GM21825 (cell line): ENCODE measurements around the gene SALL4.
"Not testable (repeated sequence)": the region's sequence is repeated elsewhere in the genome, so short reads cannot be mapped to it uniquely, and the experiment has no call there.

ENCODE experiments used
- ATAC-seq: cut with Tn5 transposase; IDR thresholded peaks from one replicate; pipeline ENCODE4 v1.9.1; 2021; ENCODE audit warnings: mild to moderate bottlenecking, moderate library complexity; ENCODE audit not compliant: unreplicated experiment

SALL4 gene

DNA sequence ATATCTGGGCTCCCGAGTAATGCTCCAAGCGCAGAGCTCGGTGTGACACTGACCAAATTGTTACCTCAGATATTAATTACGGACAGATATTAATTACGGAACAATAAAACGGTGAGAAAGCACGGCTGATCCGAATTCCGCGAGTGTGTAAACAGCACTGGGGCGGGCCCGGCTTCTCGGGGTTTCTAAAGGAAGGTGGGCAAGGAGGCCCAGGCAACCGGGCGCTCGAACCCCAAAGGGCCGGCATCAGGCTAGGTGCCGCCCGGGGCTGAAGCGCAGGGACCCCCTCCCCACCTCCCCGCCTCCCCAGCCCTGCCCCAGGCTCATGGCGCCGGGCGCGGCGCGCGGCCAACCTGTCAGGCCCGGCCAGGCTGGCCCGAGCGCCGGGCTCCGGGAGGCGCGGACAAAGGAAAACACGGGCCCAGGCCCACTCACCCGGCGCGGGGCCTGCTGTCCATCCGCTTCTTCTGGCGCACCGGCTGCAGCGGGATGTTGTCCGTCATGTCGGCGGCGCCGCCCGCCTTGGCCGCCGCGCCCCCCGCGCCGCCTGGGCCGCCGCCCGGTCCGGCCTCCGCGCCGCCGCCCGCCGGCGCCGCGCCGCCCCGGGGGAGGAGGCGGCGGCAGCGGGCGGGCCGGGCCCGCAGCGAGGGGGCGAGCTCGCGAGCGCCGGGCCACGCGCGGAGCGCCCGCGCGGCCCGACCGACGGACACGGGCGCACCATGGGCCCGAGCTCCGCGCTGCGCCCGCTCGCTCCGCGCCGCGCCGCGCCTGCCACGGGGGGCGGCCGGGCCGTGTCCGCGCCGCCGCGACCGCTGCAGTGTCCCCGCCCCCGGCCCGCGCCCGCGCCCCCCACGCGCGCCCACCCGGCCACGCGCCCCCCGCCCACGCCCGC, 34.2 kb downstream of the SALL4 start, which contains the start of gene ATP9A:
TSS of gene ATP9A (minus strand) at position 524 of the 892 bp plus-strand sequence. CDS start at position 503, 21 bp downstream.
- ATAC-seq = no peak

DNA sequence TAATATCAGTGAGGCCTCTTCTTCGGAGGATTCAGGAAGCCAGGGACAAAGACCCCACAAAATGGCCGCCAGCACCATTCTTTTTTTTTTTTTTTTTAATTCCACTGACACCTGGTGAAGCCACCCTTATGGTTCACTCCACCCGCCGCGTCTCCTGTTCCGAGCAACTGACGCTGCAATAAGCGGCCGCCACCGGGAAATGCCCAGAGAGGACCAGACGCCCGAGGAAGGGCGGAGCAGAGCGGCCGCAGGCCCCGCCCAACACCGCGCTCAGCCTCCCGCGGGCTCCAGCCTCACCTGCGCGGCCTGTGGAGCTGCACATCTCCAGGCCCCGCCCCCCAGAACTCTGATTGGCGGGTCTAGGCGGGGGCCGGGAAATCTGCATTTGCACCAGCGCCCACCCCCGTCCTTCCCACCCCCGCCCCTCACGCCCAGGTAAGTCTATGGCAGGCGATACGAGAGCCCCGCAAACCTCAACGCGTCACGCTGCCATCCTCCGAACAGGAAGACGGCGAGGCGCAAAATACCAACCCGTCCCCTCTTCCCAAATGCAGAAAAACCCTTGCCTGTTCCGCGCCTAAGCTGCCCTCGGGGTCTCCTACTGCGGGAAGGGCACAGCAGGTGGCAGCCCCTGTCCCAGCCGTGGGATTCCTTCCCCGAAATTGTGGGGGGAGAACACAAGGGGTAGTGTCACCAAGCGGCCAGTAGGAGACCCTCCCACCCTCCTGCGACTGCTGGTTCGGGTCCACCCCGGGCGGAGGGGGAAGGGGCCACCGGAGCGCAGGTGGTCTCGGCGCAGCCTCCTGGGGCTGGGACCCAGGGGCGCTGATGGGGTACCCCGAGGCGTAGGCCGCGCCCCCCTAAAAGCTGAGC, 35.1 kb downstream of the SALL4 start:
- ATAC-seq = no peak

DNA sequence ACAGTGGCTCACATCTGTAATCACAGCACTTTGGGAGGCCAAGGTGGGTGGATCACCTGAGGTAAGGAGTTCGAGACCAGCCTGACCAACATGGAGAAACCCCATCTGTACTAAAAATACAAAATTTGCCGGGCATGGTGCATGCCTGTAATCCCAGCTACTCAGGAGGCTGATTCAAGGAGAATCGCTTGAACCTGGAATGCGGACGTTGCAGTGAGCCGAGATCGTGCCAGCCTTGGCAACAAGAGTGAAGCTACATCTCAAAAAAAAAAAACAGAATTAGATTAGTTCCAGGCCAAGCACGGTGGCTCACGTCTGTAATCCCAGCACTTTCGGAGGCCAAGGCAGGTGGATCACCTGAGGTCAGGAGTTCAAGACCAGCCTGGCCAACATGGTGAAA, 36.9 kb downstream of the SALL4 start:
- ATAC-seq = not testable (repeated sequence)

DNA sequence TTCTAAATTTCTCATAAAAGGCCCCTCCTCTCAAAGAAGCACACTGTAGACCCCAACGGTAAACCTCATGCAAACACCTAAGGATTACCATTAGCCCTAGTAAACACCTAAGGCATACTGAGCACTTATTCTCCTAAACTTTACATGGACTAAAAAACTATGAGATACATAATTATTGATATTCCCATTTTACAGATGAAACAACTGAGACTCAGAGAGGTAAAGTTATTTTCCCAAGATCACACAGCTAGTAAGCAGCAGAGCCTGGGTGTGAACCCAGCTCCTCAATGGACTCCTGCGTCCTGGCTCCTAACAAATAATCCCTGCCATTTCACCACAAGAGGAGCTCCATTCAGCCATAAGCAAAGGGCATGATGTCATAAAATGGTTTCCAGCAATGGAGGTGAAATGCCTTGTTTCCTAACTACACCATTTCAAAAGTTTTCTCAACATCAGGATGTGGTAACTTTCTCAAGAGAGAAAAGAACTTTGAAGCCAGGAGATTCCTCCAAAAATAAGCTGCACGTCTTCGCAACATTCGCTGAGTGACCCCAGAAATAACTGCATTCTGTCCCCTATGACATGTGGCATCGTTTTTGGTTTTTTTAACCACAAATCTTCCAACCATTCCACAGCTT, 38.2 kb downstream of the SALL4 start:
- ATAC-seq = no peak

DNA sequence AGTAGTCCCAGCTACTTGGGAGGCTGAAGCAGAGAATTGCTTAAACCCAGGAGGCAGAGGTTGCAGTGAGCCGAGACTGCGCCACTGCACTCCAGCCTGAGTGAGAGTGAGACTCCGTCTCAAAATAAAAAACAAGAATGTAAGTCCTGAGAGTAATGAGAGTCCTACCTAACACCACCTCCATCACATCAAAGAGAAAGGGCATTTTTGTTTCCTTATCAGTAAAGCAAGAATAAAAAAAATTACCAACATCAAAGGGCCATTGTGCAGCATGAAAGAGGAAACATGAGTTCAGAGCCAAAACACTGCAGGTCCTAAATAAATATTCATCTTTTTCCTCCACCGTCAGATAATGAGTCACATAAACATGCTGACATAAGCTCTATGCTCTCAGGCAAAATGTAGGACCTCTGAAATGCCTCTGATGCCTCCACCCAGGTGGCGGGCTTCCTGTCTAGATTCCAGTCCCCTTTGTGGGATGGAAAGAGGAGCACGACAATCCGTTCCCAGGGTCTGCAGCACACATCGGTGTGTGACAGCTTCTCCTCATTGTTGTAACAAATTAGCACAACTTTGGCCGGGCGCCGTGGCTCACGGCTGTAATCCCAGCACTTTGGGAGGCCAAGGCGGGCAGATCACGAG, 41.3 kb downstream of the SALL4 start:
- ATAC-seq = no peak

DNA sequence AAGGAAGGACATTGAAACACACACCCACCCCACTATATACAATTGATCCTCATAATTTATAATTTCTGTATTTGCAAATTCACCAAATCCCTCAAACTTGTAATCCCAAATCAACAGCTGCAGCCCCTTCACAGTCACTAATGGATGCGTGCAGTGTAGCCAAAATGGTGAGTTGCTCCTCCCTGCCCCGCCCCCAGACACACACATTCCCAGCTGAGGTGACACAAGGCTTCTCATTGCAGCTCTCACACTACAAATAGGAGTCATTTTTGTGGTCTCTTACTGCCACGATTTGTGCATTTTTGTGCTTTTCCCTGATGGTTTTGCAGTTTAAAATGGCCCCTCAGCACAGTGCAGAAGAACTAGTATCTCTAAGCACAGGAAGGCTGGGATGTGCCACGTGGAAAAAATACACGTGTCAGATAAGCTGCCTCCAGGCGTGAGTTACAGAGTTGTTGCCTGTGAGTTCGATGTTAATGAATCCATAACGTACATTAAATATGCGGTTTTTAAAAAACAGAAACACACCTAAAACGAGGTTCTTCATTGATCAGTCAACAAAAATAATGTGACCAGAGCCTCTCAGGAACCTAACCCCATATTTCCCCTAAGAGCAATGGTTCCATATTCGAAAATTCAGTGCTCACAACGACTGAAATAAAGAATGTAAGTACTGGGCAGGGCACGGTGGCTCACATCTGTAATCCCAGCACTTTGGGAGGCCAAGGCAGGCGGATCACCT, 42.4 kb downstream of the SALL4 start:
- no peak for ATAC-seq

DNA sequence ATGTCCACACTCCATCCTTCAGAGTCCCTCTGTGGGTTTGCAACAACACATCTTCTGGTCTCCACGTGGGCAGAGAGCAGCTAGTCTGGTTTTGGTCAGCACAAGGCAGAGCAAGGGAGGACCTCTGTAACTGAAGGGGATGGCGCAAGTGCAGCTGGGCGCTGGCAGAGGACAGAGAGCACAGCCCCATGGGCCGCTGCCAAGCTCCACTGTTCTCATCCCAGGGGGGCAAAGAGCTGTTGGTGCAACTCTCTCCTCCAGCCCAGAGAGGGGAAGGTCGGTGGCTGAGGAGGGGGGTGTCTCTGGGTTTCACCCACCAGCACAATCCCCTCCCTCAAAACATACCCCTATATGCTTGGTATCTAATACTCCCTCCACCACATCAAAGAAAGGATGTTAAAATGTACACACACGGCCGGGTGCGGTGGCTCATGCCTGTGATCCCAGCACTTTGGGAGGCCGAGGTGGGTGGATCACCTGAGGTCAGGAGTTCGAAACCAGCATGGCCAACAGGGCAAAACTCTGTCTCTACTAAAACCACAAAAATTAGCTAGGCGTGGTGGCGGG, 43.3 kb downstream of the SALL4 start:
- no peak for ATAC-seq

DNA sequence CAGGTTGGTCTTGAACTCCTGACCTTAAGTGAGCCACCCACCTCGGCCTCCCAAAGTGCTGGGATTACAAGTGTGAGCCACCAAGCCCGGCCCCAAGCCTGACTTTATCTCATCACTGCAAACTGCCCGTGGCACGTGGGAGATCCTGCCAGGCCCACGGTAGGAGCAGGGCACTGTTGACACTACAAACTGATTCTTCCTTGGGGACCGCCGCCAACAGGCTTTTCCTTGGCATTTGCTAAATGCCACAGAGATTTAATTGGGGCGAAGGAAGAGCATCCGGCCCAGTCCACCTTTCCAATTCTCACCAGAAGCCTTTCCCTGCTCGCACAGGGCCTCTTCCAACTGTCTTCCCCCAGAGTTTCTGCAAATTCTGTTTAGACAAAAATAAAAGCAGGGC, 45.1 kb downstream of the SALL4 start:
- no peak for ATAC-seq

DNA sequence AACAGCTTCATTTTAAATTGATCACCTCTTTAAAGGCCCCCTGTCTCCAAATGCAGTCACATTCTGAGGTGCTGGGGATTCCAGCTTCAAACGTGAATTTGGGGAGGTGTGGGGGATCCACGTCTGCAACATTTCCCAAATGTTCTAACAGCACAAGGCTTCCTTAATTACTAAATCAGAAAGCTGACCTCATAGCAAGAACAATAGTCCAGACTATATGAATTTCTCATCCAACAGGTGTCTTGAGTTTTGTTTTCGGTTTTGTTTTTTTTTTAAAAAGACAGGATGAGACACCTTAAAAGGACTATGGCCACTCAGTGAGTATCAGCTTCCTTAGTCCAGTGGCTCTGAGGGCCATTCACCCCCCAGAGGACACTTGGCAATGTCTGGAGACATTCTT, 45.7 kb downstream of the SALL4 start:
- ATAC-seq = no peak

DNA sequence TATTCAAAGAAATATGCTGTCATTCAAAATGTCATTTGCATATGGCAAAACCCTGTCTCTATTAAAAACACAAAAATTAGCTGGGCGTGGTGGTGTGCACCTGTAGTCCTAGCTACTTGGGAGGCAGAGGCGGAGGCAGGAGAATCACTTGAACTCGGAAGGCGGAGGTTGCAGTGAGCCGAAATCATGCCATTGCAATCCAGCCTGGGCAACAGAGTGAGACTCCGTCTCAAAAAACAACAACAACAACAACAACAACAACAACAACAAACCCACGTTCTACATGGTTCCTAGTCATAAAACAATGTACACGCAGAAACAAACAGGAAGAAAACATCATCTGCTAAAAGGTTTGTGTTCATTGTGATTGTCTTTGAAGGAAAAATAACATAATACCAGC, 49.1 kb downstream of the SALL4 start:
- not testable (repeated sequence) for ATAC-seq

DNA sequence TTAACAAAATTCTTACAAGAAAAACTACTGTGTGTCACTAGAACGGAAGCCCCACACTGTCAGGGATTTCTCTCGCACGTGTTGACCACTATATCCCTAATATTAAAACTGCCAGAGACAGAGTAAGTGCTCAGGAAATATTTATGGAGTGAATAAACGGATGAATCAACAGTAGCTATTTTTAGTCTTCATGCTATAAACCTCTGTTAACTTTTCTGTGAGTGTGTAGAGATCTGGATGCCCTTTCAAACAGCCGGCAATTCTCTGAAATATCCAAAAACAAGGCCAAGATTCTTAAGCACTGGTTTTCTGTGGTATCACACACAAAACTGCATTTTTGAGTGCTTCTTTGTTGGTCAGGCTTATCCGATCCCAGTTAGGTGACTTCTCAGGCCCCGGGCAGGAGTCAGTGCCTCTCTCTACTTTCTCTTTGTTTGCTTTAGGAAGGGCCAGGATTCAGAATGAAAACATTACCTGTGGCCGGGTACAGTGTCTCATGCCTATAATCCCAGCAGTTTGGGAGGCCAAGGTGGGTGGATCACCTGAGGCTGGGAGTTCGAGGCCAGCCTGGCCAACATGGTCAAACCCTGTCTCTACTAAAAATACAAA, 49.9 kb downstream of the SALL4 start:
- ATAC-seq = no peak

DNA sequence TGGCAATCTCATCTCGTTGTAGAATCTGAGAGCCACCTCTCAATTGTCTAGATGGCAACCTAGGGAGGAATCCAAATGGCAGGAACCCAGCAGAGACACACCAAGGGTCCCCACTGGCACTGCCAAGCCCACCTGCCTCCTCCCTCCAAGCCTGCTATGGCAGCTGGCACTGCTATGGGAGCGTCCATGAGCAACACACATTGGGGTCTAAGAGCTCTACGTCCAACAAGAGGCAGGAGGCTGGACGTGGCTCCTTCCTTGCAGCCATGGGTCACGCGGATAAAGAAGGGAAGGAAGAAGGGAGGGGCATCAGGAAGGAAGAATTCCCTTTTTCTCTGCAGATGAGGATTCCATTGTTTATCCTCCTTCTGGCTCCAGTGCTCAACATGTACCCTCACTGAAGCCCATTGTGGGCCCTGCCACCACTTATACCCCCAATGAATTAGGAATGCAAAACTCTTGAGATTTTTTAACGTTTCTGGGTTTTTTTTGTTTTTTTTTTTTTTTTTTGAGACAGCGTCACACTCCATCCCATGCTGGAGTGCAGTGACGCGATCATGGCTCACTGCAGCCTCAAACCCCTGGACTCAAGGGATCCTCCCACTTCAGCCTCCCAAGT, 51.4 kb downstream of the SALL4 start:
- no peak for ATAC-seq

DNA sequence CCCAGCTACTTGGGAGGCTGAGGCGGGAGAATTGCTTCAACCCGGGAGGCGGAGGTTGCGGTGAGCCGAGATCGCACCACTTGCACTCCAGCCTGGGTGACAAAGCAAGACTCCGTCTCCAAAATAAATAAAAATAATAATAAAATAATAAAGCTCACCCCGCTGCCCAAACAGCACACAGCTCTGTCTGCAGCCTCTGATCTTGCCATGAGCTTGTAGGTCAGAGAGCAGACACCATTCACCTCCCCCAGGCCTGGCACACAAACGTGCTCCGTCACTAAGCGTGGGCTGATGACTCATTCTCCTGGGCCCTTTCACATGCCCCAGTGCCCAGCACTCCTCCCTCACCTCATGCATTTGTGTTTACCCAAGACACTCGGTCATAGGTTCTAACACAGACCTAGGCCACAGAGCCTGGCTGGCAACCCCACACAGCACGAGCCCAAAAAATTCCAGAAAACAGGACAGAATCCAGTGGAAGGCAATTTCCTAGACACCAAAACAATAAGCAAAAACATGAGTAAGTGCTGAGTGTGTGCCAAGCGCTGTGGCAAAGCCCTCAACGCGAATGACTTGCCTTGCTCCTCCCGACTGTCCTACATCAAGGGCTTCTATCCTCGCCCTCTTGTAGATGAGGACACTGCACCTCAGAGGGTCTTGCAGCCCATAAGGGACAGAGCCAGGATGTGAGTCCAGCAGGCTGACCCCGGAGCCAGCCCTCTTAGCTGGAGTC, 52.1 kb downstream of the SALL4 start:
- no peak for ATAC-seq

DNA sequence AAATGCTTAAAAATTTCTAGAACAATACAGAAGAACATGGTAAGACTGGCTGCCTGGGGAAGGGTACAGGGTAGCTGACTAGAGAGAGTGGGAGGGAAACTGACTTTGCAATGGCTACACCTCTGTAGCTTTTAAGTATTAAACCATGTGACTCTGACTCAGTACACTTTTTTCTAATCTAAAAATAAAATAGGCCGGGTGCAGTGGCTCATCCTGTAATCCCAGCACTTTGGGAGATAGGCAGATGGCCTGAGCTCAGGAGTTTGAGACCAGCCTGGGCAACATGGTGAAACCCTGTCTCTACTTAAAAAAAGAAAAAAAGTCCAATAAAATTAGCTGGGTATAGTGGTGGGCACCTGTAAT, 52.7 kb downstream of the SALL4 start:
- ATAC-seq = no peak

DNA sequence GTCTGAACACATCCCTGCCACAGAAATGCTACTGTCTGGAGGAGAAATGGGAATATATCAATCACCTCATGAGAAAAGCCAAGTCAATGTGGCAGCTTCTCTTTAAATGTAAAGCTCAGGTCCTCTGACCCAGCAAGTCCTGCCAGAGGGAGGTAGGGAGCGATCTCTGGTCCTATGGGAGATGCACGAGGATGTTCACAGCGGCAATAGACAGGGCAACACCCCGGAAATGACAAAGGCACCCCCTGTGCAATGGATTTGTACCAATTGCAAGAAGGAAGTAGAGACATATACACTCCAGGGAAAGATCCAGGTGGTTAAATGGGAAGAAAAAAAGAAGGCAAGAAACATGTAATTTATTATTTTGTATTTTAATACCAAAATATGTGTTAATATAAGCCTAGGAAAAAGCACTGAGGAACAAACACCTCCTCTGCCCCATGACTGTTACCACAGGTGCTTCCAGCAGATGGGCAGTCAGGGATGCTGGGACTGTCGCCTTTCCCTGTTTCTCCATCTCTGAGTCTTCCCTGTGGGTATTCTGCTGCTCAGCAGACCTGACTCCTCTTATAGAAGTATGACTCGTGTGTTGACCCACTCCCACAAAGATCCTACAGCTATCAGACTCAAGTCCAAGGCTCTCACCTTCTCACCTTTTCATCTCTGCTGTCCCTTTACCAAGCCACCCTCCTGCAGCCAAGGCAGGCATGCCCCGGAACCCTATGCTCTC, 55.0 kb downstream of the SALL4 start:
- no peak for ATAC-seq

DNA sequence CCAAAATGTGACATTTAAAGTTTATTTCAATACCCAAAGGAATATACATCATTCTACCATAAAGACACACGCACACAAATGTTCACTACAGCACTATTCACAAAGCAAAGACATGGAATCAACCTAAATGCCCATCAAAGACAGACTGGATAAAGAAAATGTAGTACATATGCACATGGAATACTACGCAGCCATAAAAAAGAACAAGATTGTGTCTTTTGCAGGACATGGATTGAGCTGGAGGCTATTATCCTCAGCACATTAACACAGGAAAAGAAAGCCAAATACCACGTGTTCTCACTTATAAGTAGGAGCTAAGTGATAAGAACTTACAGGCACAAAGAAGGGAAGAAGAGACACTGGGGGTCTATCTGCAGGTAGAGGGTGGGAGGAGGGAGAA, 56.5 kb downstream of the SALL4 start:
- ATAC-seq = no peak

DNA sequence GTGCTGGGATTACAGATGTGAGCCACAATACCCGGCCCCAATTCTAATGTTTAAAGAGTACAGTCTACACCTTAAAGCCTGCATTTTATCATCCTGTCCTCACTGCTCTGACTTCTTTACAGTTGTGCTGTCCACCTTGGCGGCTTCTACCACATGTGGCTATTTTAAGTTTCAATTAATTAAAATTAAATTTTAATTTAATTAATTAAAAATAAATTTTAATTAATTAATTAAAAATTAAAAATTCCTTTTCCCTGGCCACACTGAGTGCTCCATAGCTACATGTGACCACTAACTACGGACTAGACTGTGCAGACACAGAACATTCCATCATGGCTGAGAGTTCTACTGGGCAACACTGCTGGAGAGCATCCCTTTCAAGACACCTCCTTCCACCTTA, 61.5 kb downstream of the SALL4 start:
- no peak for ATAC-seq

DNA sequence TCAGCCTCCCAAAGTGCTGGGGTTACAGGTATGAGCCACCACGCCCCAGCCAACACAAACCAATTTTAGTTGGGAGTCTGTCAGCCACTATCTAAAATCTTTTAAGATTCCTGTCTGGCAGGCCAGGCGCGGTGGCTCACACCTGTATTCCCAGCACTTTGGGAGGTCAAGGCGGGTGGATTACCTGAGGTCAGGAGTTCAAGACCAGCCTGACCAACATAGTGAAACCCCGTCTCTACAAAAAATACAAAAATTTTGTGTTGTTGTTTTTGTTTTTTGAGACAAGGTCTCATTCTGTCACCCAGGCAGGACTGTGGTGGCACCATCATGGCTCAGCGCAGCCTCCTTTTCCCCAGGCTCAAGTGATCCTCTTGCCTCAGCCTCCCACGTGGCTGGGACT, 62.0 kb downstream of the SALL4 start:
- ATAC-seq = not testable (repeated sequence)
